NCI-H82 treated with DMSO at 0.1 percent for 48 hours (cell line): ENCODE results near the gene LRRC4.
A peak's percentile ranks its signal among the peaks of the same experiment; 100 is the strongest.

Experiments used
- DNase-seq: peaks from one replicate; lab custom pipeline; 2025; ENCODE audit not compliant: unreplicated experiment; lab: John Stamatoyannopoulos, UW

Gene LRRC4, protein sequence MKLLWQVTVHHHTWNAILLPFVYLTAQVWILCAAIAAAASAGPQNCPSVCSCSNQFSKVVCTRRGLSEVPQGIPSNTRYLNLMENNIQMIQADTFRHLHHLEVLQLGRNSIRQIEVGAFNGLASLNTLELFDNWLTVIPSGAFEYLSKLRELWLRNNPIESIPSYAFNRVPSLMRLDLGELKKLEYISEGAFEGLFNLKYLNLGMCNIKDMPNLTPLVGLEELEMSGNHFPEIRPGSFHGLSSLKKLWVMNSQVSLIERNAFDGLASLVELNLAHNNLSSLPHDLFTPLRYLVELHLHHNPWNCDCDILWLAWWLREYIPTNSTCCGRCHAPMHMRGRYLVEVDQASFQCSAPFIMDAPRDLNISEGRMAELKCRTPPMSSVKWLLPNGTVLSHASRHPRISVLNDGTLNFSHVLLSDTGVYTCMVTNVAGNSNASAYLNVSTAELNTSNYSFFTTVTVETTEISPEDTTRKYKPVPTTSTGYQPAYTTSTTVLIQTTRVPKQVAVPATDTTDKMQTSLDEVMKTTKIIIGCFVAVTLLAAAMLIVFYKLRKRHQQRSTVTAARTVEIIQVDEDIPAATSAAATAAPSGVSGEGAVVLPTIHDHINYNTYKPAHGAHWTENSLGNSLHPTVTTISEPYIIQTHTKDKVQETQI

GRCh38 chr7:128030654-128031611 lies at the start of gene LRRC4:
TSS of gene LRRC4 (minus strand) at chr7:128031437. CDS start at chr7:128030640, 797 bp downstream.
- peak; percentile 16 for DNase-seq

DNA sequence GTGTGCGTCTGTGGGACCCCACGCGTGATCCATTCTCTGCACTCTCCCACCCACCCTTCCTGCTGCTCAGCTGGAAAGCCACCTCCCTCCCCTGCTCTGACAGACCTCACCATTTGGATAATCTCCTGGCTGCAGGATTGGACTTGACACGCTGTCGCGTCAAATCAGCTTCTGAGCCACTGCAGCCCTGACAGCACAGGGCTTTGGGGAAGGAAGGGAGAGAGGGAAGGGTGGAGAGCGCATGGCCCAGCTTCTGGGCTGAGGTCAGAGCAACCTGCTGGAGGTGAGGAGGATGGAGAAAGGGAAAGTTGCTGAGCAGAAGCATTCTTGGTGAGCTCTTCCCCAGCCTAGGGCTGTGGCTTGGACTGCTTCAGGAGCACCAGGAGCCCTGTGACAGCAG lies 48.9 kb upstream of the LRRC4 start:
- no peak for DNase-seq

GRCh38 chr7:128078309-128078708 lies 47.1 kb upstream of the LRRC4 start:
- no peak for DNase-seq

- DNase-seq = peak; percentile 30
Observed at GRCh38 chr7:128076796-128077271, 45.6 kb upstream of the LRRC4 start.

GRCh38 chr7:128076196-128076795 lies 45.1 kb upstream of the LRRC4 start:
- DNase-seq = no peak

- no peak for DNase-seq
Observed at GRCh38 chr7:128075242-128076095, 44.2 kb upstream of the LRRC4 start.

DNA sequence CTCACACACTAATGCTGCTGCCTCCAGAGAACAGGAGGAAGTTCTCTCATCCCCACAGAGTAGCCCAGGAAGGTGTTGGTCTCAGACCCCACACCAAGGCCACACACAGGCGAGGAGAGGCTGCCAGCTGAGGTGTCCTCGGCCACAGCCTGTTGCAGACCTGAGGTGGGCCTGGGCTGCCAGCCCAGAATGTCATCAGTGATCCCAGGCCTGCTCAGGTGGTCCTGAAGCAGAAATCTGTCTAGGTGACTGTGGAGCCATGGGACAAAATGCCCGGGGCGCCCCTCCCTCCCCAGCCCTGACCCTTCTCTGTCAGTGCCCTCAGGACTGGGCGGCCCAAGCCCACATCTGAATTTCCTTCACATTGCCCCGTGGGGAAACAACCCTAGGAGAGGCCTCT lies 43.5 kb upstream of the LRRC4 start:
- DNase-seq = no peak

GRCh38 chr7:128074336-128074735 lies 43.1 kb upstream of the LRRC4 start:
- no peak for DNase-seq

GRCh38 chr7:128073671-128074310 lies 42.6 kb upstream of the LRRC4 start:
- no peak for DNase-seq

- no peak for DNase-seq
Observed at GRCh38 chr7:128071801-128072200, 40.6 kb upstream of the LRRC4 start.

- DNase-seq = no peak
Observed at GRCh38 chr7:128071376-128071775, 40.1 kb upstream of the LRRC4 start.

DNA sequence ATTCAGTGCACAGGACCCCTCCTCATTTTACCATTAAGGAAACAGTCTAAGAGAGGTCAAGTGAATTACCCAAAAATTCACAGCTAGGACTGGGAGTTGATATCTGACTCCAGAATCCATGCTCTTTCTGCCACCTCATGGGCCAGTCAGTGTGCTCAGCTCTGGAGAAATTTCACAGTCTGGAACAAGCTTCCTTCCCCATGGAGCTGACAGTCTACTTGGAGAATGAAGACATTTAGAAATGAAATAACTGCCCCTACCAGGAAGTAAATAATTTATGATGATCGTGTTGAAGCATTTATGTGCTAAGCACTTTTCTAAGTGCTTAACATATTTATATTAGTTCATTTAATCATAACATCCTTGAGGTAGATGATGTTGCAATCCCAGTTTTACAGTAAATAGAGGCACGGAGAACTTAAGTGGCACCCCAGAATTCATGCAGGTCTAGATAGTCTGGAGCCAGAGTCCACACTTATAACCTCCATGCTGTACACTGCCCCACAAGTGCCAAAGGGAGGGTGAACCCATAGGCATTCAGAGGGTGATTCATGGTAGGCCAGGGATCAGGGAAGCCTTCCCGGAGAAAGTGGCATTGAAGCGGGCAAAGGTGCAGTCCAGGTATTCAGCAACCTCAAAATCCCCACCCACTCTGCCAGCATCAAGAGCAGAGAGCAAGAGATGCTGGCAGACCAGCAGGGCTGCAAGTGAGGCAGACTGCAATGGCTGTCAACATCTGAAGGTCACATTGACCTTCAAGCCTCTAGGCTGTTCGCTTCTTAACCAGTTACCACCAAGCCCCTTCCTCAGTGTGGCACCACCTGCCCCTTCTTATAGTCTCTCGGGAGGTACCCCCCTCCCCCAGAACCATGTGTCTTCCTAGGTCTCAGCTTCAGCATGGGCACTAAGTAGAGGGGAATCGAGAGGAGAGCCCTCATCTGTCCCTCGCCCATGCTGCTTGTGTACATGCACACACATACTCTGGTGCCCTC lies 38.4 kb upstream of the LRRC4 start:
- DNase-seq = no peak

DNA sequence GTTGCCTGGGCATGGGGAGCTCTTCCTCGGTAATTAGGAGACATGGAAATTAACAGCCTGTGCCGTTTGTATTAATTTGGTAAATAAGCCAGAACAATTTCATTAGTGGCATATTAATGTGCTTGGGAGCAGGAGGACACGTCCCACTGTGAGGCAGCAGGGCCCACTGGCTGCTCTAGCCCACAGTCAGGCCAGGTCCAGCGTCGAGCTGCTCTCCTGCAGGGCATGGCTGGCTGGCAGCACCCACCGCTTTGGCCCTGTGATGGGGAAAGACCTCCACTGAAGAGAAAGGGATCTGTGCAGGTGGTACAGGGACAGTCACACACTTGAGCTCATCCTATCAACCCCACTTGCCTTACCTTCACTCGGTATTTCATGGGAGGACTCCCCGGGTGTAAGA lies 37.5 kb upstream of the LRRC4 start:
- no peak for DNase-seq

GRCh38 chr7:128067983-128068382 lies 36.7 kb upstream of the LRRC4 start:
- DNase-seq = no peak

- no peak for DNase-seq
Observed at GRCh38 chr7:128066858-128067257, 35.6 kb upstream of the LRRC4 start.

GRCh38 chr7:128066395-128066794 lies 35.2 kb upstream of the LRRC4 start:
- DNase-seq = no peak

DNA sequence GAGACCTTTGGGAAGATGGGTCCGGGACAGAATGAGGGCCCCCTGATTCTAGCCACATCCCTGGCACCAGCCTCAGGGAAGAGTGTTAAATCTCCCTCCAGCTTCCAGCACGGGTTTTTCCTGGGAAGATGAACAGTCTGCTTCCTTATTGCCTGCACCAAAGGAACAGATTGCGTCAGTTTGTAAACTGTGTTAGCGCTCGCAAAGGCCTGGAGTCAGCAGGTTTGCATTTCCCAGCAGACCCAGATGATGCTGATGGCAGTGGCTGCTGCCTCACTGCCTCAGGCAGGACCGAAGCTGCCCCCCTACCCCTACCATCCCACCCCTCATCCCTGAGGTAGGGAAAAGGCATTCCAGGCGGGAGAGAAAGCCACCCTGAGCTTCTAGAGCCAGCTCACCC lies 34.6 kb upstream of the LRRC4 start:
- DNase-seq = no peak

- no peak for DNase-seq
Observed at GRCh38 chr7:128063088-128063487, 31.9 kb upstream of the LRRC4 start.
